Lower leg skin (tissue), 4 donors: ENCODE measurements around the gene CEMIP2. TPM values are rescaled to one million over a fixed set of nuclear protein-coding genes. Genes with fewer than 3 reads are reported as not detected.

ENCODE experiments used
- DNase-seq, 2 donors: peaks; one replicate each; pipeline ENCODE4 v3.0.0-alpha.2; 2019; ENCODE audit warnings: low spot score in 2 of 2
- H3K4me3 ChIP-seq: fragments of 200-600 bp; sonication (generic); 2 replicates; pipeline ENCODE4 v1.5.1; 2017; ENCODE audit warnings: mild to moderate bottlenecking, low read depth; ENCODE audit not compliant: poor library complexity, severe bottlenecking
- POLR2A ChIP-seq, 2 donors: fragments of 450-650 bp; IDR thresholded peaks; one replicate each; pipeline ENCODE4 v1.6.1; 2016 to 2017; ENCODE audit warnings: antibody characterized with exemption in 2 of 2, mild to moderate bottlenecking in 1 of 2, moderate library complexity in 1 of 2
- WGBS, 2 donors: methylation state at CpG; one replicate each; pipeline ENCODE4 v1.1.5; 2018; 5-methylcytosine and 5-hydroxymethylcytosine counted together
- intact Hi-C: fragments of 100-400 bp; cut with DNase I; formaldehyde crosslinking; loops from one replicate; pipeline ENCODE4 v1.15.0; 2023; ENCODE audit warnings: low total_unique reads
- total RNA-seq, 4 donors: library from RNA; depleted of rRNA; stranded (reverse); fragments of >200 nt; gene quantifications; one replicate each; pipeline ENCODE4 v1.1.0, GENCODE V29; 2016
- TF ChIP-seq, protein P1 (sequence below), 3 donors: fragments of 450-650 bp; IDR thresholded peaks; one replicate each; pipeline ENCODE4 v1.5.1; 2016; ENCODE audit warnings: antibody characterized with exemption in 3 of 3, mild to moderate bottlenecking in 3 of 3, moderate library complexity in 2 of 3

The CEMIP2 gene
- total RNA-seq, 4 donors from 2014 or later, result 20.6 to 48.6 (median 29.0) TPM

DNA sequence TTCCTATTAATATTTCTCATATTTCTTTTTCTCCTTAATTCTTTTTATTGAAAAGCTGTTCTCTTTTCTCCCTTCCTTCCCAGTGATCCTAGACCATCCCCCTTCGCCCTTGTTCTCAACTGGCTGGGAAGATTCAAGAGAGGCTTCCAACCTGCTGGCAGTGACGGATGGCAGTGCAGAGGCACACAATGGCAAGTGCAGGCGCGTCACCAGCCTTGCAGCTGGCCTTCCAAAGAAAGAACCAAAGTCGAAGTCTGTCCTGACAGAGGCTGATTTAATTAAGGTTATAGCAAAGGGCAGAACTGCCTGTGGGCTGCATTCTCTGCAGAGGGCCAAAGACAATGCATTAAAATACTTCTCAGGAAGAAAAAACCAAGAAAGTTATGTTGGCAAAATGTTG, 7.4 kb downstream of the CEMIP2 start:
- no peak overlapping the region for H3K4me3 ChIP-seq
- intact Hi-C loops, result no loop called here
- WGBS, 2 donors, result 37 to 45% methylated on average over 5 of the region's 5 CpGs
- TF ChIP-seq, protein P1, sequence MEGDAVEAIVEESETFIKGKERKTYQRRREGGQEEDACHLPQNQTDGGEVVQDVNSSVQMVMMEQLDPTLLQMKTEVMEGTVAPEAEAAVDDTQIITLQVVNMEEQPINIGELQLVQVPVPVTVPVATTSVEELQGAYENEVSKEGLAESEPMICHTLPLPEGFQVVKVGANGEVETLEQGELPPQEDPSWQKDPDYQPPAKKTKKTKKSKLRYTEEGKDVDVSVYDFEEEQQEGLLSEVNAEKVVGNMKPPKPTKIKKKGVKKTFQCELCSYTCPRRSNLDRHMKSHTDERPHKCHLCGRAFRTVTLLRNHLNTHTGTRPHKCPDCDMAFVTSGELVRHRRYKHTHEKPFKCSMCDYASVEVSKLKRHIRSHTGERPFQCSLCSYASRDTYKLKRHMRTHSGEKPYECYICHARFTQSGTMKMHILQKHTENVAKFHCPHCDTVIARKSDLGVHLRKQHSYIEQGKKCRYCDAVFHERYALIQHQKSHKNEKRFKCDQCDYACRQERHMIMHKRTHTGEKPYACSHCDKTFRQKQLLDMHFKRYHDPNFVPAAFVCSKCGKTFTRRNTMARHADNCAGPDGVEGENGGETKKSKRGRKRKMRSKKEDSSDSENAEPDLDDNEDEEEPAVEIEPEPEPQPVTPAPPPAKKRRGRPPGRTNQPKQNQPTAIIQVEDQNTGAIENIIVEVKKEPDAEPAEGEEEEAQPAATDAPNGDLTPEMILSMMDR (IDR thresholded peaks at IDR 0.05), result no peak
- no peak for TF ChIP-seq POLR2A (IDR thresholded peaks at IDR 0.05)
- no peak for DNase-seq

DNA sequence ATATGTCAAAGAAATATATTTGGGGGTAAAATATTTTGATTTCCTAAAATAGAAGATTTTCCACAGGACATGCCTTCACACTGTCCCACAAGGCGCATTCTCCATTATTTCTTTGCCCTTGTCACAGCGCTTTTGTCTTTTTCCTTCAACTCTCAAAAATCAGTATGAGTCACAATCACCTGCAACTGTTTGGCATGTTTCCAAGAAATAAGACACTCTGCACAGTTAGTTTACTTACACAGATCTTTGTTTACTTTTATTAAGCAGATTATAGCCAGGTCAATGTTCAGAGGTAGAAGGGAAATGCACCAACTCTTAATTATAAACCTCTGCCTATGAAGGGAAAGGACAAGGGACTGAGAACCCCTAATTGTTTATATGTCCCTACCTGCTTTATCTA, 9.5 kb downstream of the CEMIP2 start:
- TF ChIP-seq, protein P1 (IDR thresholded peaks at IDR 0.05), result no peak
- TF ChIP-seq POLR2A (IDR thresholded peaks at IDR 0.05), result no peak
- no peak overlapping the region for H3K4me3 ChIP-seq
- intact Hi-C loops, result no loop called here
- DNase-seq, result no peak
- WGBS, 2 donors, result 62 to 70% methylated on average over 2 of the region's 2 CpGs

- H3K4me3 ChIP-seq, result no peak overlapping the region
- DNase-seq, result no peak
- TF ChIP-seq POLR2A (IDR thresholded peaks at IDR 0.05), result no peak
- TF ChIP-seq, protein P1 (IDR thresholded peaks at IDR 0.05), result no peak
- intact Hi-C loops, result no loop called here
- WGBS, 2 donors, result 49 to 50% methylated on average over 4 of the region's 4 CpGs
Observed at GRCh38 chr9:71758277-71758676, 10.0 kb downstream of the CEMIP2 start.

- no peak for DNase-seq
- TF ChIP-seq POLR2A (IDR thresholded peaks at IDR 0.05), result no peak
- TF ChIP-seq, protein P1 (IDR thresholded peaks at IDR 0.05), result no peak
- intact Hi-C loops, result no loop called here
Observed at GRCh38 chr9:71756753-71757152, 11.6 kb downstream of the CEMIP2 start.

GRCh38 chr9:71755869-71756268, 12.4 kb downstream of the CEMIP2 start:
- intact Hi-C loops, result no loop called here
- 94 to 95% methylated on average over 1 of the region's 1 CpG for WGBS, 2 donors

More at GRCh38 chr9:71756753-71757152, 11.6 kb downstream of the CEMIP2 start:
- H3K4me3 ChIP-seq, result no peak overlapping the region
- 96 to 97% methylated on average over 1 of the region's 1 CpG for WGBS, 2 donors

DNA sequence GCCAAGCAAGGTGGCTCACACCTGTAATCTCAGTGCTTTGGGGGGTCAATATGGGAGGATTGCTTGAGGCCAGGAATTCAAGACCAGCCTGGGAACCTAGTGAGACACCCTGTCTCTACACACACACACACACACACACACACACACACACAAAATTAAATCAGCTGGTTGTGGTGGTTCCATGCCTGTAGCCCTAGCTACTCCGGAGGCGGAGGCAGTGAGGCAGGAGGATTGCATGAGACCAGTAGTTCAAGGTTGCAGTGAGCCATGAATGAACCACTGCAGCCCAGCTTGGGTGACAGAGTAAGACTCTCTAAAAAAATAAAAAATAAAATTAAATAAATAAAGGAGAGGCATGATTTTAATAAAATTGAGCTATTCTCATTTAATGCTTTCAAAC, 13.1 kb downstream of the CEMIP2 start:
- WGBS, 2 donors, result 87 to 100% methylated on average over 2 of the region's 2 CpGs
- no peak for DNase-seq
- no peak overlapping the region for H3K4me3 ChIP-seq
- no peak for TF ChIP-seq POLR2A (IDR thresholded peaks at IDR 0.05)
- TF ChIP-seq, protein P1 (IDR thresholded peaks at IDR 0.05), result no peak
- intact Hi-C loops, result no loop called here

More at GRCh38 chr9:71755869-71756268, 12.4 kb downstream of the CEMIP2 start:
- TF ChIP-seq POLR2A (IDR thresholded peaks at IDR 0.05), result no peak
- TF ChIP-seq, protein P1 (IDR thresholded peaks at IDR 0.05), result no peak
- no peak overlapping the region for H3K4me3 ChIP-seq
- no peak for DNase-seq
